Heart left ventricle (tissue), 16 donors: ENCODE measurements around the gene FASN. TPM values are rescaled to one million over a fixed set of nuclear protein-coding genes. Genes with fewer than 3 reads are reported as not detected.

Source experiments
- ATAC-seq, 4 donors: fragments of 200-7000 bp; cut with Tn5 transposase; one replicate each; pipeline ENCODE4 v1.9.1; 2020 to 2022; ENCODE audit warnings: moderate library complexity in 4 of 4, mild to moderate bottlenecking in 3 of 4, moderate number of reproducible peaks in 1 of 4
- DNase-seq, 5 donors: peaks; one replicate each; pipeline ENCODE4 v3.0.0-alpha.2; 2020
- H3K27ac ChIP-seq, 12 donors: fragments of 200-600 bp; sonication (generic) in 4 of 12; one replicate each; pipeline versions ENCODE4 v1.5.0 to v1.8.0; 2016 to 2022; ENCODE audit warnings: mild to moderate bottlenecking in 2 of 12
- H3K27me3 ChIP-seq, 9 donors: fragments of 200-600 bp; sonication (generic) in 2 of 9; one replicate each; pipeline versions ENCODE4 v1.5.1 to v1.8.0; 2016 to 2022; ENCODE audit warnings: mild to moderate bottlenecking in 3 of 9
- H3K36me3 ChIP-seq, 9 donors: fragments of 200-600 bp; sonication (generic) in 2 of 9; one replicate each; pipeline versions ENCODE4 v1.5.0 to v1.8.0; 2018 to 2022; ENCODE audit warnings: mild to moderate bottlenecking in 2 of 9
- H3K4me1 ChIP-seq, 12 donors: fragments of 200-600 bp; sonication (generic) in 4 of 12; one replicate each; pipeline versions ENCODE4 v1.5.0 to v1.8.0; 2016 to 2022; ENCODE audit warnings: mild to moderate bottlenecking in 3 of 12
- H3K4me3 ChIP-seq, 12 donors: fragments of 200-600 bp; sonication (generic) in 4 of 12; one replicate each; pipeline versions ENCODE4 v1.5.0 to v1.8.0; 2017 to 2022; ENCODE audit warnings: mild to moderate bottlenecking in 9 of 12, moderate library complexity in 4 of 12
- H3K9me3 ChIP-seq, 12 donors: fragments of 200-600 bp; sonication (generic) in 4 of 12; one replicate each; pipeline versions ENCODE4 v1.5.0 to v1.8.0; 2016 to 2022; ENCODE audit warnings: mild to moderate bottlenecking in 1 of 12
- CTCF ChIP-seq, 12 donors: fragments of 200-600 bp; sonication (generic) in 4 of 12; IDR thresholded peaks; one replicate each; pipeline versions ENCODE4 v1.5.0 to v1.8.0; 2018 to 2022; ENCODE audit warnings: antibody characterized with exemption in 12 of 12, mild to moderate bottlenecking in 5 of 12
- POLR2A ChIP-seq, 2 donors: fragments of 450-650 bp; IDR thresholded peaks; one replicate each; pipeline ENCODE4 v1.6.1; 2017; ENCODE audit warnings: antibody characterized with exemption in 2 of 2, mild to moderate bottlenecking in 2 of 2, moderate library complexity in 2 of 2
- WGBS, 4 donors: extraction: QIAGEN DNeasy Blood & Tissue Kit in 2 of 4; methylation state at CpG; one replicate each; pipeline versions ENCODE4 v1.1.5 to v1.1.7; 2013 to 2018; 5-methylcytosine and 5-hydroxymethylcytosine counted together
- intact Hi-C, 10 donors: fragments of 100-400 bp; cut with DNase I; formaldehyde crosslinking; loops; one replicate each; pipeline versions ENCODE4 v1.11.1 to v1.14.2; 2022
- polyA plus RNA-seq, 2 donors: library from polyadenylated mRNA; stranded (reverse); fragments of 200-250 nt; gene quantifications; one replicate each; pipeline ENCODE4 v1.2.3, GENCODE V29; 2013
- total RNA-seq, 9 donors: library from RNA; depleted of rRNA in 2 of 9; stranded (reverse); fragments of >200 nt in 2 of 9; fragmentation: NEBNext Ultra II Directional in 3 of 9; extraction: Animal tissue kit (Norgen Biotek cat#: 25700) in 3 of 9; gene quantifications; one replicate each; pipeline versions ENCODE4 v1.1.0 to v1.2.4, GENCODE V29; 2016 to 2023
- donor health status: ischemic (EF 13 %, LVEDD 7.1; RV severe dilation, severe dysfunction).
- donor health status: healthy with polysubstance abuse.
- donor health status: DM: no; HTN: yes; CAD: no.
- donor health status: DM: no; HTN: no; CAD: no.
- donor health status: ischemic (EF 25% LVEDD 6.9; RV normal size, moderate dysfunction).
- donor health status: ischemic (EF 25% LVEDD 5.7; RV mildly dilated, moderate dysfunction).
- donor health status: healthy.
- donor health status: DM: yes; HTN: yes; CAD: no.
- donor health status: ischemic (EF 35%, LVEDD 5.7; RV mildly dilated, moderate dysfunction).
- donor health status: nonischemic (EF 11% LVEDD 7.7; RV severe dilation, severe dysfunction).
- donor health status: DM: yes; HTN: yes; CAD: no.
- donor health status: PGD.
- donor health status: ischemic (EF 29% LVEDD 5.4; RV normal size, mild dysfunction).
- donor health status: nonischemic (EF 23%, LVEDD 6.1; RV moderate dilation, normal function).

Gene FASN
- total and polyA plus RNA-seq, 11 donors, result 6.9 to 103 (median 18.9) TPM

GRCh38 chr17:82126556-82127314 lies 28.7 kb upstream of the FASN start:
- intact Hi-C loops, result no loop called here
- ATAC-seq, result peak in 2 of 4 donors; percentile 9 to 39
- Histone ChIP-seq H3K27me3 (no peaks in the 10 kb centered on the region), H3K27ac (peak overlapping the region in 1 of 12 donors; percentile 83), H3K36me3 (peaks cover 0 to 16% (median 6%) of the 10 kb centered on the region in 9 donors), H3K9me3 (no peaks in the 10 kb centered on the region), H3K4me1 (no peaks in the 10 kb centered on the region), H3K4me3 (peak overlapping the region in 1 of 12 donors; percentile 26)
- no peak for DNase-seq
- no peak for TF ChIP-seq CTCF (IDR thresholded peaks at IDR 0.05)
- no peak for TF ChIP-seq POLR2A (IDR thresholded peaks at IDR 0.05)
- WGBS, 4 donors, result 87 to 89% (median 88%) methylated on average over 28 to 35 of the region's 35 CpGs

- H3K4me1 ChIP-seq, result no peaks in the 10 kb centered on the region
- H3K9me3 ChIP-seq, result no peaks in the 10 kb centered on the region
- H3K4me3 ChIP-seq, result no peak overlapping the region
- intact Hi-C loops, result no loop called here
- no peak overlapping the region for H3K27ac ChIP-seq
- no peaks in the 10 kb centered on the region for H3K27me3 ChIP-seq
- 71 to 84% (median 76%) methylated on average over 4 of the region's 4 CpGs for WGBS, 4 donors
- peaks cover 0 to 16% (median 6%) of the 10 kb centered on the region in 9 donors for H3K36me3 ChIP-seq
- TF ChIP-seq POLR2A (IDR thresholded peaks at IDR 0.05) (no peak), CTCF (IDR thresholded peaks at IDR 0.05) (no peak)
- DNase-seq, result no peak
- ATAC-seq, result no peak
These were observed 26.1 kb upstream of the FASN start for GRCh38 chr17:82124101-82124500.

GRCh38 chr17:82121660-82122629 lies 23.9 kb upstream of the FASN start:
- Histone ChIP-seq H3K27me3 (no peaks in the 10 kb centered on the region), H3K27ac (no peak overlapping the region), H3K4me1 (no peaks in the 10 kb centered on the region), H3K36me3 (peaks cover 0 to 10% (median 6%) of the 10 kb centered on the region in 9 donors), H3K9me3 (no peaks in the 10 kb centered on the region), H3K4me3 (no peak overlapping the region)
- no peak for ATAC-seq
- no peak for TF ChIP-seq CTCF (IDR thresholded peaks at IDR 0.05)
- no peak for TF ChIP-seq POLR2A (IDR thresholded peaks at IDR 0.05)
- intact Hi-C loops, result no loop called here
- no peak for DNase-seq
- 78 to 82% (median 80%) methylated on average over 26 to 32 of the region's 32 CpGs for WGBS, 4 donors

- 80 to 92% (median 86%) methylated on average over 4 of the region's 4 CpGs for WGBS, 4 donors
- no peak overlapping the region for H3K4me3 ChIP-seq
- no peak overlapping the region for H3K27ac ChIP-seq
- intact Hi-C loops, result no loop called here
- ATAC-seq (no peak), DNase-seq (no peak)
- no peaks in the 10 kb centered on the region for H3K4me1 ChIP-seq
- TF ChIP-seq POLR2A (IDR thresholded peaks at IDR 0.05) (no peak), CTCF (IDR thresholded peaks at IDR 0.05) (no peak)
- H3K9me3 ChIP-seq, result no peaks in the 10 kb centered on the region
- H3K27me3 ChIP-seq, result no peaks in the 10 kb centered on the region
- peaks cover 0 to 6% (median 2%) of the 10 kb centered on the region in 9 donors for H3K36me3 ChIP-seq
These were observed 23.2 kb upstream of the FASN start for GRCh38 chr17:82121246-82121645.
